WI38 (cell line): Measurements from ENCODE around the gene TMEM167B.
A peak's percentile ranks its signal among the peaks of the same experiment; 100 is the strongest.

ENCODE experiments used
- H3K4me3 ChIP-seq: 2 replicates; pipeline ENCODE4 v1.5.1; 2011; ENCODE audit warnings: low read depth, mild to moderate bottlenecking, control low read depth, low read length
- CTCF ChIP-seq: IDR thresholded peaks from 2 replicates; pipeline ENCODE4 v1.5.1; 2012; ENCODE audit warnings: low read depth, mild to moderate bottlenecking, control low read depth, low read length

The TMEM167B gene

GRCh38 chr1:109107785-109108184 lies 17.2 kb downstream of the TMEM167B start:
- TF ChIP-seq CTCF = no peak
- no peak overlapping the region for H3K4me3 ChIP-seq

- TF ChIP-seq CTCF = no peak
- no peak overlapping the region for H3K4me3 ChIP-seq
Measured at GRCh38 chr1:109109906-109110305, 19.3 kb downstream of the TMEM167B start.

- no peak for TF ChIP-seq CTCF
- no peak overlapping the region for H3K4me3 ChIP-seq
Measured at GRCh38 chr1:109111386-109112055, 21.0 kb downstream of the TMEM167B start.

- TF ChIP-seq CTCF = no peak
Measured at GRCh38 chr1:109112056-109112651, 21.6 kb downstream of the TMEM167B start.

GRCh38 chr1:109112652-109113285 lies 22.2 kb downstream of the TMEM167B start:
- H3K4me3 ChIP-seq = no peak overlapping the region
- TF ChIP-seq CTCF = peak; percentile 91

More at GRCh38 chr1:109112056-109112651, 21.6 kb downstream of the TMEM167B start:
- no peak overlapping the region for H3K4me3 ChIP-seq

GRCh38 chr1:109113590-109114341 lies 23.2 kb downstream of the TMEM167B start, which contains the start of gene ELAPOR1:
Gene ELAPOR1, plus strand, starts transcription at chr1:109114115. Its CDS starts 69 bp downstream, at chr1:109114184.
- no peak for TF ChIP-seq CTCF
- peak within 1 kb of the TSS; percentile 13; the same call in 1 of the 2 replicates for H3K4me3 ChIP-seq
